HUDEP-2 (cell line): ENCODE data around the gene MAP3K2.

Source experiments
- DNase-seq, 76 experiments: peaks; one replicate each; lab custom pipeline; 2025; ENCODE audit not compliant: unreplicated experiment in 76 of 76; lab: John Stamatoyannopoulos, UW

Gene MAP3K2

DNA sequence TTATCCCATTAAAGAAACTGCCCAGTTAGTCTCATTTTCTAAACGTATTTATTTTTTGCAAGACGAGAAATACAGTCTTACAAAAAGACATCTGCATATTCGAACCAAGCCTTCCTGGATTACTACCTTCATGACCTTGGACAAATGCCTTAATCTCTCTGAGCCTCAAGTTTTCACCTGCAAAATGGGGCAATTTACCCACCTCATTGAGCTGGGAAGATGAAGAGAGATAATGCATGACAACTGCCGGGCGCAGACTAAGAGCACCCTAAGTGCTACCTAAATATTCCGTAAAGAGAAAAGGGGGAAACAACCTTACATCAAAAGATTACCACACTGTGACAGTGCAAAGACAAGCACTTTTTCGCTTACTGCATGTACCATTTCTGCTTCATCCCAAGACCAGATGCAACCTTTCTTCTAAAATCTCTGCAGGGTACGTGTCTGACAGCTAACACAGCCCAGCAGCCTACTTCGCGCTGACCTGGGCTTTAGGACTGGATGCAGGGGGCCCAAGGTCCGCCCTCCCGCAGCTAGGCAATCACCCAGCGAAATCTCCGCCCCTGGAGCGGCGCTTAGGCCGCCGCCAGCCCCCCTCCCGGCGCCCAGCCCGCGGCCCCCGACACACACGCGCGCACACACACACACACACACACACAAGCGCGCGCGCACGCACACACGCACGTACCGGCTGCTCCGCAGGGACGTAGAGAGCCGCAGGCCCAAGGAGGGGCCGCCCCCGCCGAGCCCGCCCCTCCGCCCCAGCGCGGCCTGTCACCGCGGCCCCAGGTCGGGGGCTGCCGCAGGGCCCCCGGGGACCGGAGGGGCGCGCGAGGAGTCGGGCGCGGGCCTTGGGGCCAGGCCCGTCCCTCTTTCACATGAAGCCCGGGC is 766 bp downstream of the MAP3K2 start:
- DNase-seq = peak in 71 of 76 experiments; percentile 4 to 78 (median 62)

DNA sequence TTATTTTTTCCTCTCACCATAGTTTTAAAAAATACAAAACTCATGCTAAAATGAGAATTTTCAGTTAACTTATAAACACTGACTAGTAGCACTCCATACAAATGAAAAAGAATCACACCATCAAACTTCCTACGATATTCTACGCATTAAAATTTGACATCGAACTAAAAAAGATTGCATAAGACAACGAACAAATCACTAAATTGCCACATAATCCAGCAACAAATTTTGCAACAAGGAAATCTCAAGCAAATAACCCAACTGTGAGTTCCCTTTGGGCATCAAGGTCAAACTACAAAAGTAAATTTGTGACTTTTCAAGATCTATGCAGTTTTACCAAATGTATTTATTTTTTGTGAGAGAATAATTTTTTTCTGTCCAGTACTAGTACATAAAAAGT is 1.5 kb downstream of the MAP3K2 start:
- DNase-seq = no peak

DNA sequence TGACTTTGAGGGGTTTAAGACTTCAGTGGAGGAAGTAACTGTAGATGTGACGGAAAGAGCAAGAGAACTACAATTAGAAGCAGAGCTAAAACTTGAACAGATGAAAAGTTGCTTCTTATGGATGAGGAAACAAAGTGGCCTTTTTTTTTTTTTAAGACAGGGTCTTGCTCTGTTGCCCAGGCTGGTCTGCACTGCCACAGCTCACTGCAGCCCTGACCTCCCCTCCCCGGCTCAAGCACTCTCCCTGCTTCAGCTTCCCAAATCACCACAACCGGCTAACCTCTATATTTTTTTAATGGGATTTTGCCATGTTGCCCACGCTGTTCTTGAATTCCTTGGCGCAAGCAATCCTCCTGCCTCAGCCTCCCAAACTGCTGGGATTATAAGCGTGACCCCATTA is 3.2 kb downstream of the MAP3K2 start:
- DNase-seq = no peak

DNA sequence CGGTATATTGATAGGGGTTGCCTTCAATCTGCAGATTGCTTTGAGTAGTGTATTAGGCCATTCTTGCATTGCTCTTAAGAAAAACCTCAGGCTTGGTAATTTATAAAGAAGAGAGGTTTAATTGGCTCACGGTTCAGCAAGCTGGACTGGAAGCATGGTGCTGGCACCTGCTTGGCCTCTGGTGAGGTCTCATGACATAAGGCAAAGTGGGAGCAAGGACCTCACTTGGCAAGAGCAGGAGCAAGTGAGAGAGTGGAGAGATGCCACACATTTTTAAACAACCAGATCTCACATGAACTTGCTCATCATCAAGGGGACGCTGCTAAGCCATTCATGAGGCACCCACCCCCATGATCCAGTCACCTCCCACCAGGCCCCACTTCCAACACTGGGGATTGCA is 4.9 kb downstream of the MAP3K2 start:
- no peak for DNase-seq

DNA sequence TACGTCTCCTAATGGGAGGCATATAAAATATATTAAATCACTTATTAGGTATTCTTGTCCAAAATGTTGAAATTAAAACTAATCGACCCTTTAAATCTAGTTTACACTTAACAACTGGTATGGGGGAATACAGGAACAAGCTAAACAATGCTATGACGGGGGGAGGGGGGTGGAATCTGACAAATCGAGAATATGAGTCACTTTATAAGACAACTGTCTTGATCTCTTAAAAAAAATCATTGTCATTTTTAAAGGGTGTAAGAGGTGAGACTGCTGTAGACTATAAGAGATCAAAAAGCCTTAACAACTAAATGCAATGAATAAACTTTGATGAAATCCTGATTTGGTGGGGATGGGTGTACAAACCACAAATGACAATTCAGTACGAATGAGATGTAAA is 6.0 kb downstream of the MAP3K2 start:
- DNase-seq = no peak

DNA sequence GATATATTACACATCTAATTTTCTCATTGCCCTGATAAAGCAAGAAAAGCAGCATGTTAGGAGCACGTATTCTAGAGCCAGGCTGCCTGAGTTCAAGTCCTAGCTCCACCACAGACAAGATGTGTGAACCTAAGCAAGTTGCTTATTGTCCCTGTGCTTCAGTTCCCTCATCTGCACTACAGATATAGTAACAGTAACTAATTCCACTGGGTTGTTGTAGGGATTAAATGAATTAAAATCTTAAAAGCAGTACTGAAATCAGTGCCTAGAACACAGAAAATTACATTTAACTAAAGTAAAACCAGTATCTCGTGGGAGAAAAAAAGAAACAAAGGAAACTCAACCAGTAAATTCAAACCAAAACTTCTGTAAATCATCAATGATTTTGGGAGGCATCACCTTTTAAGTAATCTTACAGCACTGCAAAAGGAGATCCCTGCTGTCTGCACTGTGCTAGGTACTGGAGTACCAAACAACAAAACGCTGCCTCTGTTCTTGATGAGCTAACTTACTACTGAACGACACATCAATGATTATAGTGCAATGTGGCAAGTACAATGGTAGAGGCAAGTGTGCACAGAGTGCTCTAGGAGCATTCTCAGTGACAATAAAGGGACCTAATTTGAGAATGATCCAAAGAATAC is 7.9 kb downstream of the MAP3K2 start:
- no peak for DNase-seq

DNA sequence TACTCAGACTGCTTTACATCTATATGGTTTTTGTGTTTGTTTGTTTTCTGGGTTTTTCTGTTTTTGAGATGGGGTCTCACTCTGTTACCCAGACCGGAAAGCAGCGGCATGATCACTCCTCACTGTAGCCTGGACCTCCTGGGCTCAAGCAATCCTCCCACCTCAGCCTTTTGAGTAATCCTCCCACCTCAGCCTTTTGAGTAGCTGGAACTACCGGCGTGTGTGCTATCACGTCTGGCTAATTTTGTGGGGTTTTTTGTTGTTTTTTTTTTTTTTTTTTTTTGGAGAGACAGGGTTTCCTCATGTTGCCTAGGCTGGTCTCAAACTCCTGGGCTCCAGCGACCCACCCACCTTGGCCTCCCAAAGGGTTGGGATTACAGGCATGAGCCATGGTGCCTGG is 9.1 kb downstream of the MAP3K2 start:
- DNase-seq = no peak

DNA sequence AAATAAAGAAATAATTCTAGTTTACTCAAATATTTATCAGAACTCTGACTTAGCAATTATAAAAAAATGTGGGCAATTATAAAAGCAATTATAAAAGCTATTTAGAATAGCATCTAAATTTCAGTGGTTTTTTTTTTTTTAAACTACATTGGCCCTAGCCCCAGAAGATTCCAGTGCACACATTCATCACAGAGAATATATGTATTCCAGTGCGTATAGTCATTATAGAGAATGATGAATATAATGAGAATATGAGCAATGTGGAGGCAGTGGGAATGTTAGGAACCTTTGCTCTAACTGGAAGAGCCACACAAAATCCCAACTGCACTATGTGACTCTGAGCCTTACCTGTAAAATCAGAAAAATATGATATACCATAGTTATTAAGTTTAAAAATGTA is 10.5 kb downstream of the MAP3K2 start:
- no peak for DNase-seq

DNA sequence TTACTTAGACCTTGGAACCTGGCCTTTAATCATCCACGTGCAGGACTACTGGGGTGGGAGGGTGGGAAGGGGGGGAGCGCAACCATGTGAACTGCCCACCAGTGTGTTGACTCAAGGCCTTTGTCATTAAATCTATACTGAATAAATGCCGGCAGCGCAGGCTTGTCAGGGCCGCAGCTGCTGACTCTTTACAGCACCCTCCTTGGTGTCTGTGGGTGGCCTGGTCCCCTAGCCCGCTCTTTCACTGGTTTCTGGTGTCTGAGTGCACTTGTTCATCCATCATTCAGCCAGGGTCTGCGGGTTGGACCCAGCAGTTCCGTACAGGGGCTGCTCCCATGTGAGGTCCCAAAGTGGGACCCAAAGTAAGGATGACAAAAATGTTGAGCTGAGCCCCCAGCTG is 11.5 kb downstream of the MAP3K2 start:
- DNase-seq = no peak

DNA sequence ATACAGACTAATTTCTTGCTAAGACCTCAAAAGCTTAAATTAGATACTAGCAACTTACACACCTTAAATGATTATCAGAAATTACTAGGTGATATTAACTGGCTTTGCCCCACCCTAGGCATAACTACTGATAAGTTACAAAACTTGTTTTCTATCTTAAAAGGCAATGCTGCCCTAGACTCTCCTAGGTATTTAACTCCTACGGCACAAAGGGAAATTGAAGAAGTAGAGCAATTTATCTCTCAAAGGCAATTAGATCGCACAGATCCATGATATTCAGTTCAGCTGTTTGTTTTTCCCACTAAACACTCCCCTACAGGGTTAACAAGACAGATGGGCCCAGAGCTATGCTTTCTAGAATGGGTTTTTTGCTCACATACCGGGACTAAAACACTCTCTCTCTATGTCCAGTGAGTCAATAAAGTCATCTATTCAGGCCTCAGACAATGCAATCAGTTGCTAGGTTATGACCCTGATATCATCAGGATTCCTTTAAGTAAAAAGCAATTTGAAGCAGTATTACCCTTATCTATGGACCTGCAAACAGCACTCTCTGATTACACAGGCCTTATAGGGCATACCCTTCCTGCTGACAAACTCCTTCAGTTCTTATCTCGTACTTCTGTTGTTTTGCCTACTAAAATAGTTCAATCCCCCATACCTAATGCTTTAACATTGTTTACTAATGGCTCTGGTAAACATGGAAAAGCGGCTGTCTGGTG is 14.3 kb downstream of the MAP3K2 start:
- peak in 1 of 76 experiments; percentile 9 for DNase-seq

DNA sequence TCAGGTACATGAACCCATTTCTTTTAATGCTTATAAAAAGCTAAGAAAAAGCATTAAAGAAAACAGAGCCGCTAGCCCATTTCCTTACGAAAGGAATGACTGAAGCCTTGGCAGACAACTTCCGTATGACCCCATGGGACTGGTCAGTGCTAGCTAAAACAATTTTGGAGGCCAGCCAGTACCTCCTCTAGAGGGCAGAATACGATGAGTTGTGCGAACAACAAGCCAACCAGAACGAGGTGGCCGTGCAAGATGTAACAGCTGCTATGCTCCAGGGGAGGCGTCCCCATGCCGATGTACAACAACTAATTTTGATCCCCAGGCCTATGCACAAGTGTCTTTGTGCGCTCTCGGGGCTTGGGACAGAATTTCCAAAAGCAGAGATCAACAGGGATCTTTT is 16.7 kb downstream of the MAP3K2 start:
- peak in 3 of 76 experiments; percentile 11 to 15 (median 12) for DNase-seq

DNA sequence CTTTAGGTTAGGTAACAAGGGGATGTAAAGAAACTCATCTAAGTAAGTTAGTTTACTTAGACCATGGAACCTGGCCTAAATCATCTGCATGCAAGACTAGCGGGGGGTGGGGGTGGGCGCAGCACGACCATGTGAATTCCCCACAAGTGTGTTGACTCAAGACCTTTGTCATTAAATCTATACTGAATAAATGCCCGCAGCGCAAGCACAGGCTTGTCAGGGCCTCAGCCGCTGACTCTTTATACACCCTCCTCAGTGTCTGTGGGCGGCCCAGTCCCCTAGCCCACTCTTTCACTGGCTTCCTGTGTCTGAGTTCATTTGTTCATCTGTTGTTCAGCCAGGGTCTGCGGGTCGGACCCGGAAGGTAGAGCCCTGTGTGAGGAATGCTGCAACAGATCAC is 17.8 kb downstream of the MAP3K2 start:
- DNase-seq = no peak

DNA sequence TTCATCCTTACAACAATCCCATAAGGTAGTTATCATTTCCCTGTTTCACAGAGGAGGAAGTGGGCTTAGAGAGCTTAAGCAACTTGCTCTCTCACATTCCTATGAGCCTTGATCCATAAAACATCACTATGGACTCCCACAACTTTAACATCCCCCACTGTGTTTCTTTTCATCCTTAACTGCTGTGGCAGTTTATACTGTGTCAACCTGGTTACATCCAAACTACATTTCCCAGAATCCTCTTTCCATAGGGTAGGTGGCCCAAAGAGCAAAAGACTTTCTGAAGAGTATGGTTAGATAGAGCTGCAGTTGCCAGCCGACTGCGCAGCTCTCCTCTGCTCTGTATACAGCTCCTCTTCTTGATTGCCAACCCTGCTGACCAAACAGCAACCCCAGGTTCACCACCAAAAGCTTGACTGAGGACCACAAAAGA is 22.5 kb downstream of the MAP3K2 start:
- DNase-seq = no peak

DNA sequence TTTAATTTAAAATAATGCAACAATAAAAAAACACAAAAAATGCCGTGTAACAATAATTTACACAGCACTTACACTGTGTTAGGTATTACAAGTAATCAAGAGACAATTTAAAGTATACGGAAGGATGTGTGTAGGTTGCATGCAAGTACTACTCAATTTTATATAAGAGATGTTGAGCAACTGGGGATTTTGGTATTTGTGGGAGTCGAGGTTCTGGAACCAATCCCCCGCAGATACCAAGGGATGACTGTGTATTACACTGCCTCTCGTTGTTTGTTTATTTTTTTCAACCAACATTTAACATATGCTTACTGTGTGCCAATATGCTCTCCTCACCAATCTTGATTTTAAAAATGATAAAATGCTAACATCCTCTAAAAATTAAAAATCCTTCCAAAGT is 24.8 kb downstream of the MAP3K2 start:
- no peak for DNase-seq

DNA sequence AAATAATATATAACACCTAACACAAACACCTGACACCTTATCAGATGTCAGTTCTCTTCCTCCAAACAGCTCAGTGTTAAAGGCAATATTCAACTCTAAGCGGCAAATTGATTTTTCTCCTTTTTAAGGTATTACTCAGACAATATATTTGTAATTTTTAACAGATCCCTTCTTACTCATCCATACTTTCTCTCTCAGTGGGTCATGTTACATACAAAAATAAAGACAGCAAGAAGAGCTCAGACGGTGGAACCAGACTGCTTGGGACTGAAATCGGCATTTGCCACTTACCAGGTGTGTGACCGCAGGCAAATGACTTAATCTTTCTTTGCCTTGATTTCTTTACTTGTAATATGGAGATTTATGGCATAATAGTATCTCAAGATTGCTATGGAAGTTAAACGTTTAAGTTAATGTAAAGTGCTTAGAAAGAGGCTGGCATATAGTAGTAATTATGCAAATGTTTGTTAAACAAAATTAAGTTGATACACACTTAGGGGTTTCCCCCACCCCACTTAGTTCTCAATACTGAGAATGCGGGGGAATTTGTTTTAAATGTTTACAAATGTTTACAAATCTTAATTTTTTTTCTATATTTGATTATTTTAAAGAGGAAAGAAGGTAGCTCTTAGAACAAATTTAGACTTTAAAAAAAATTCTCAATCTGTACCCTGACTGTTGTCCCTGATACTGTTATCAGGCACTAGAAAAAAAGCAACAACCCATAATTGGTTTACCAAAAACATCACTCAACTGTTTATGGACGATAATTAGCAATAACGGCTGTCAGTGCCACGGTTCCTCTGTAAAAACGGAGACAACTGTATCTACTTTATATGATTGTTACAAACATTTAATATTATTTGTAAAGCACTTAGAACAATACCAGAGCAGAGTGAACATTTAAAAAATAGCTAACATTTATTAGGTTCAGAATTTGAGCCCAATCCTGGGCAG is 25.6 kb downstream of the MAP3K2 start:
- no peak for DNase-seq

DNA sequence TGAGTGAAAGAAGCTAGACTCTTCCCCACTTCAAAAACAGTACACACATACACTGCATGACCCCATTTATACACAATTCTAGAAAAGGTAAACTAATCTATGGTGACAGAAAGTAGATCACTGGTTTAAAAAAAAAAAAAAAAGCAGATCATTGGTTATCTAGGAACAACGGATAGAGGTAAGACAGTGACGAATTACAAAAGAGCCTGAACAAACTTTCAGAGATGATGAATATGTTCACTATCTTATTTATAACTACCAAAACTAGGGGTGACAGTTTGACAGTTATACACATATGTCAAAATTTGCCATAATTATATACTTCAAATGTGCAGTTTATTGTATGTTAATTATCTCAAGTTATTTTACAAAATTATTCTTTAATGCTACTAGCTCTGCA is 27.5 kb downstream of the MAP3K2 start:
- DNase-seq = no peak

DNA sequence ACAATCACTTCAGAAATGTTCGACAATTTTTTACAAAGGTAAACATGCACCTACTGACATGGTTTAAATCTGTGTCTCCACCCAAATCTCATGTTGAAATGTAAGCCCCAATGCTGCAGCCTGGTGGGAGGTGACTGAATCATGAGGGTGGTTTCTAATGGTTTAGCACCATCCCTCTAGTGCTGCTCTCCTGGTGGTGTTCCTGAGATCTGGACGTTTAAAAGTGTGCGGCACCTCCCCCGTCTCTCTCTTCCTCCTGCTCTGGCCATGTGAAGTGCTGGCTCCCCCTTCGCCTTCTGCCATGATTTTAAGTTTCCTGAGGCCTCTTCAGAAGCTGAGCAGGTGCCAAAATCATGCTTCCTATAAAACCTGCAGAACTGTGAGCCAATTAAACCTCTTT is 28.3 kb downstream of the MAP3K2 start:
- DNase-seq = no peak

DNA sequence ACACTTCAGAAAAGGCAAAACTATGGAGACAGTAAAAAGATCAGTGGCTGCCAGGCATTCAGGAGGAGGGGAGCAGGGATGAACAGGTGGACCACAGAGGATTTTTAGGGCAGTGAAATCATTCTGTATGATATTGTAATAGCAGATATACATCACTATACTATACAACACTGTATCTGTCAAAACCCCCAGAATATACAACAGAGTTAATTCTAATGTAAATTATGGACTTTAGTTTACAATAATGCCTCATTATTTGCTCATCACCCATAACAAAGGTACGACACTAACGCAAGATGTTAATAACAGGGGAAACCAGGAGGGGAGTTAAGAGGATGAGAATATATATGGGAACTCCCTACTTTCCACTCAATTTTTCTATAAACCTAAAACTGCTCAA is 28.8 kb downstream of the MAP3K2 start:
- no peak for DNase-seq

DNA sequence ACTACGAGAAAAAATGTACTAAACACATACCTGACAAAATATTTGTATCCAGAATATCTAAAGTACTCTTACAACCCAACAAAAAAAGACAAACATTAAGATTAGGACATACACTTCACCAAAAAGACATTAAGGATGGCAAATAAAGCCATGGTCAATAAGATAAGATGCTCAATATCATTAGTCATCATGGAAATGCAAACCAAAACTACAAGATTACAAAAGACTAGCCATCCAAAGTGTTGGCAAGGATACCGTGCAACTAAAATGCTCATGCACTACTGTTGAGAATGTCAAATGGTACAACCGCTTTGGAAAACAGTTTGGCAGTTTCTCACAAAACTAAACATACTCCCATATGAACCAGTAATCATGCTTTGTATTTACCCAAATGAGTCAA is 29.7 kb downstream of the MAP3K2 start:
- no peak for DNase-seq

DNA sequence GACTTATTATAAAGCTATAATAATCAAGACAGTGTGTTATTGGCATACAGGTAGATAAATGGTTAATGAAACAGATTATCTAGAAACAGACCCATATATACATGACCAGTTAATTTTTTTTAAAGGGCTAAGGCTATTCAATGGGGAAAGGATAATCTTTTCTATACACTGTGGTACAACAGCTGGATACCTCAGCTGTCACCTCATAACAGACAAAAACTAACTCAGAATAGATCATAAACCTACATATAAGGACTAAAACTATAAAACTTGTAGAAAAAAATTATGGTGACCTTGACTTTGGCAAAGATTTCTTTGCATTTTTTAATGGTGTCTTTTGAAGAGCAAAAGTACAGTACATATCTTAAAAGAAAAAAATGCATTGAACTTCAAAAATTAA is 30.2 kb downstream of the MAP3K2 start:
- no peak for DNase-seq
